ENCODE measurements around the gene TIMMDC1.

DNA sequence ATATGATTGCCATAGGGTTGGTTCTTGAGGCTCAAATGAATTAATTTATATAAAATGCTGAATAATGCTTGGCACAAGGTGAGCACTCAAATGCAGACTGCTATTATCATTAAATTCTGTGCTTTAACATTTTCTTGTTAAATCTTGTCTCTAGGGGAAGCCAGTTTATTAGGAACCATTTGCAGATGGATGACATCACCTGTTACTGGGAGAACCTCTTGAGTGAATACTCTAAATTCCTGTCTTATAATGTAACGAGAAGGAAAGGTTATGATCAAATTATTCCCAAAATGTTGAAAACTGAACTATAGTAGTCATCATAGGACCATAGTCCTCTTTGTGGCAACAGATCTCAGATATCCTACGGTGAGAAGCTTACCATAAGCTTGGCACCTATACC lies 6.2 kb upstream of the TIMMDC1 start:
- TF ChIP-seq, protein P1, sequence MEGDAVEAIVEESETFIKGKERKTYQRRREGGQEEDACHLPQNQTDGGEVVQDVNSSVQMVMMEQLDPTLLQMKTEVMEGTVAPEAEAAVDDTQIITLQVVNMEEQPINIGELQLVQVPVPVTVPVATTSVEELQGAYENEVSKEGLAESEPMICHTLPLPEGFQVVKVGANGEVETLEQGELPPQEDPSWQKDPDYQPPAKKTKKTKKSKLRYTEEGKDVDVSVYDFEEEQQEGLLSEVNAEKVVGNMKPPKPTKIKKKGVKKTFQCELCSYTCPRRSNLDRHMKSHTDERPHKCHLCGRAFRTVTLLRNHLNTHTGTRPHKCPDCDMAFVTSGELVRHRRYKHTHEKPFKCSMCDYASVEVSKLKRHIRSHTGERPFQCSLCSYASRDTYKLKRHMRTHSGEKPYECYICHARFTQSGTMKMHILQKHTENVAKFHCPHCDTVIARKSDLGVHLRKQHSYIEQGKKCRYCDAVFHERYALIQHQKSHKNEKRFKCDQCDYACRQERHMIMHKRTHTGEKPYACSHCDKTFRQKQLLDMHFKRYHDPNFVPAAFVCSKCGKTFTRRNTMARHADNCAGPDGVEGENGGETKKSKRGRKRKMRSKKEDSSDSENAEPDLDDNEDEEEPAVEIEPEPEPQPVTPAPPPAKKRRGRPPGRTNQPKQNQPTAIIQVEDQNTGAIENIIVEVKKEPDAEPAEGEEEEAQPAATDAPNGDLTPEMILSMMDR (IDR thresholded peaks at IDR 0.05): no peak
- TF ChIP-seq POLR2A (IDR thresholded peaks at IDR 0.05): no peak
